ENCODE data around the gene RPAP2.

Gene RPAP2

DNA sequence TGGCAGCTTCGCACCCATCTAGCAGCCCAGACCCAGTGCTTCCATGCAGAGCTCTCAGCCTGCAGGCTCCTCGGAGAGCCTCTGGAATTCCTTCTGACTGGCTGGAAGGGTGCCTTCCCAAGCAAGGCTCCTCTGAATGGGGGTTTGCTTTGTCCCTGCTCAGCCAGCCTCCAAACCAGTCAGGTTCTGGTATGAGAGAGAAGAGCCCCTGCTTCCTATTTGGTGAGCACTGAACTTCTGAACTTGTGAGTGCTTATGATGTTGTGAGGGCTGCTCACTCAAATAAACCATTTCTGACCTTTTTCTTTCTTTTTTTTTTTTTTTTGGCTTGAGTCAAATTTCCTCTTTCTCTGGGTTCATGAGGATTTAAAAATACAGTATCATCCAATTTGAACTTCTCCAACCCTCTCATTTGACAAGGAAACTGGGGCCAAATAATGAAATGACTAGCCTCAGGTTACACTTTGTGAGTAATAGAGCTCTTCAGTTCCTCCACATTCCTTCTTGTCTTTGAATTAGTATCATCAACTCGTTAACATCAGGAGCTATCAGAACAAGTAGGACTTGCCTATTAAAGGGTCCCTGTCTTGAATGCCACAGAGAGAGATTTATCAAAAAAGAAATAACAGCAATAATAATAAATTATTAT is 148.3 kb downstream of the RPAP2 start:
- no peak for DNase-seq (ENCODE audit: low spot score)

DNA sequence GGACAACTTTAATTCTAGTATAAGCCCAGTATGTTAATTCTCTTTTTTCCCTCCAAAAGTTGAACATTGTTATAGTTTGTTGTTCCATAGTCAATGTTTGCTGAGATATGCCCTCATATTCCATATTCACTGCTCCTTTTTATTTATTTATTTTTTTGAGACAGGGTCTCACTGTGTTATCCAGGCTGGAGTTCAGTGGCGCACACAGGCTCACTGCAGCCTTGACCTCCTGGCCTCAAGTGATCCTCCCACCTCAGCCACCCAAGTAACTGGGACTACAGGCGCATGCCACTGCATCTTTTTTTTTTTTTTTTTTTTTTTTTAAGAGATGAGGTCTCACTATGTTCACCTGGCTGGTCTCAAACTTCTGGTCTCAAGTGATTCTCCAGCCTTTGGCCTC is 149.1 kb downstream of the RPAP2 start:
- no peak for DNase-seq (ENCODE audit: low spot score)
